Ammon's horn (tissue), 1 donor: ENCODE measurements around the gene PPIP5K2.

Source experiments
- DNase-seq: peaks from one replicate; pipeline ENCODE4 v3.0.0-alpha.2; 2016; ENCODE audit warnings: low spot score

The PPIP5K2 gene

GRCh38 chr5:103247118-103247517 lies 127.0 kb downstream of the PPIP5K2 start:
- DNase-seq: no peak

GRCh38 chr5:103249068-103249467 lies 129.0 kb downstream of the PPIP5K2 start:
- no peak for DNase-seq

- no peak for DNase-seq
Measured at GRCh38 chr5:103254921-103255320, 134.8 kb downstream of the PPIP5K2 start.

GRCh38 chr5:103255691-103256090 lies 135.6 kb downstream of the PPIP5K2 start:
- DNase-seq: no peak

GRCh38 chr5:103256178-103256577 lies 136.1 kb downstream of the PPIP5K2 start:
- peak; percentile 21 for DNase-seq

GRCh38 chr5:103258368-103258956 lies 138.4 kb downstream of the PPIP5K2 start, which contains the start of gene MACIR:
Gene MACIR (plus strand): TSS chr5:103258763. CDS start chr5:103275920, 17,157 bp downstream.
- peak; percentile 98 for DNase-seq

GRCh38 chr5:103258957-103259704 lies 139.0 kb downstream of the PPIP5K2 start:
- peak; percentile 65 for DNase-seq

- DNase-seq: peak; percentile 58
Measured at GRCh38 chr5:103259705-103260355, 139.7 kb downstream of the PPIP5K2 start.

GRCh38 chr5:103260951-103261350 lies 140.8 kb downstream of the PPIP5K2 start:
- DNase-seq: no peak
